ENCODE measurements around the gene LRCH1.

Gene LRCH1

GRCh38 chr13:46771693-46772092 lies 218.7 kb downstream of the LRCH1 start:
- H3K4me3 ChIP-seq (ENCODE audit: low read depth, low read length) = no peak overlapping the region
- TF ChIP-seq, protein P1, sequence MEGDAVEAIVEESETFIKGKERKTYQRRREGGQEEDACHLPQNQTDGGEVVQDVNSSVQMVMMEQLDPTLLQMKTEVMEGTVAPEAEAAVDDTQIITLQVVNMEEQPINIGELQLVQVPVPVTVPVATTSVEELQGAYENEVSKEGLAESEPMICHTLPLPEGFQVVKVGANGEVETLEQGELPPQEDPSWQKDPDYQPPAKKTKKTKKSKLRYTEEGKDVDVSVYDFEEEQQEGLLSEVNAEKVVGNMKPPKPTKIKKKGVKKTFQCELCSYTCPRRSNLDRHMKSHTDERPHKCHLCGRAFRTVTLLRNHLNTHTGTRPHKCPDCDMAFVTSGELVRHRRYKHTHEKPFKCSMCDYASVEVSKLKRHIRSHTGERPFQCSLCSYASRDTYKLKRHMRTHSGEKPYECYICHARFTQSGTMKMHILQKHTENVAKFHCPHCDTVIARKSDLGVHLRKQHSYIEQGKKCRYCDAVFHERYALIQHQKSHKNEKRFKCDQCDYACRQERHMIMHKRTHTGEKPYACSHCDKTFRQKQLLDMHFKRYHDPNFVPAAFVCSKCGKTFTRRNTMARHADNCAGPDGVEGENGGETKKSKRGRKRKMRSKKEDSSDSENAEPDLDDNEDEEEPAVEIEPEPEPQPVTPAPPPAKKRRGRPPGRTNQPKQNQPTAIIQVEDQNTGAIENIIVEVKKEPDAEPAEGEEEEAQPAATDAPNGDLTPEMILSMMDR (IDR thresholded peaks at IDR 0.05; ENCODE audit: low read depth, low read length, missing control alignments) = no peak
- DNase-seq (ENCODE audit: low read depth) = no peak

GRCh38 chr13:46773541-46773940 lies 220.6 kb downstream of the LRCH1 start:
- TF ChIP-seq, protein P1 (IDR thresholded peaks at IDR 0.05; ENCODE audit: low read depth, low read length, missing control alignments) = no peak
- H3K4me3 ChIP-seq (ENCODE audit: low read depth, low read length) = no peak overlapping the region
- DNase-seq (ENCODE audit: low read depth) = no peak

DNA sequence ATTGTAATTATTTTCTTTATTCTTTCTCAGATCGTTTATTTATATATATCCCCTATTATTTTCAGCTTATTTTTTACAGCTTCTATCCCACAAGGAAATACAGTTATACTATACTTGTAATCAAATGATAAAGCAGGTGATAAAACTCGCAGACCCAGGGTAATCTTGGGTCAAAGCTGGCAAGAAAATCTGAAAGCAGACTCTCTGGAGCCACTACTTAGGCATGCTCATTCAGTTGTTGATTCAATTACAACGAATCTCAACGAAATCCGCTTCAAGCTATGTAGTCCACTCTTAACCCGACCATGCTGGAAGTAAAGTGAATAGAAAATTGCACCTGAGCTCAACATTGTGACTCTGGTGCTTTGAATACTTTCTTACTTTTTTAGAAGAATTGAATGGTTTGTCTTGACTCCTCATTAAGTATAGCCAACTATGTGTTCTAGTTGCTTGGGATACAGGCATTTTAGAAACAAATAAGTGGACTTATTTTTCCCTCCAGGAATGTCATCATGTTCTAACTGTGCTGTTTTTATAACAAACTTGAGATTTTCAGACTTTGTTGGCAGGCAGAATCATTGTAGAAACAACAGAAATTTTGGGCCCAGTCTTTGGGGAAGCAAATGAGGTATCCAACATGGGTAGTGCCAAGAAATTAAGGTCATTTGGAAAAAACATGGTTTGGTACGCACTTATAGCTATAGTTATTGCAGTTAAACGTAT lies 222.6 kb downstream of the LRCH1 start:
- DNase-seq (ENCODE audit: low read depth) = no peak
- no peak overlapping the region for H3K4me3 ChIP-seq (ENCODE audit: low read depth, low read length)
- TF ChIP-seq, protein P1 (IDR thresholded peaks at IDR 0.05; ENCODE audit: low read depth, low read length, missing control alignments) = no peak

GRCh38 chr13:46778095-46778494 lies 225.1 kb downstream of the LRCH1 start:
- no peak for DNase-seq (ENCODE audit: low read depth)
- H3K4me3 ChIP-seq (ENCODE audit: low read depth, low read length) = no peak overlapping the region
- TF ChIP-seq, protein P1 (IDR thresholded peaks at IDR 0.05; ENCODE audit: low read depth, low read length, missing control alignments) = no peak

- TF ChIP-seq, protein P1 (IDR thresholded peaks at IDR 0.05; ENCODE audit: low read depth, low read length, missing control alignments) = no peak
- no peak for DNase-seq (ENCODE audit: low read depth)
- H3K4me3 ChIP-seq (ENCODE audit: low read depth, low read length) = no peak overlapping the region
Observed at GRCh38 chr13:46778890-46779289, 225.9 kb downstream of the LRCH1 start.

DNA sequence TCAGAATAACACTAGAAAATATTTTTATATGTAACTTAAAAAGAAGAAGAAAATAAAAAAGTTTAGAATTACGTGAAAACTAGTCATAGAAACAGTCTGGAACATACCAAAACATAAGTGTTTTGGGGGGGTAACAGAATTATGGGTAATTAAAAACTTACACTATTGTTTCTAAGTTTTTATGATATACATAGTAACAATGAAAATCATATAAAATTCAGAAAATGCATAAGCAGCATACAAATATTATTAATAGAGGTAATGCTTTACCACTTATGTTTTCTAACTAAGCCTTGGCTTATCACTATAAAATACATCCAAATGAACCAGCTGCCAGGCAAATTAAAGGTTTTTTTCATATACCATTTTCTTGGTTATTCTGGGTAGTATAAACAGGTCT lies 229.1 kb downstream of the LRCH1 start:
- DNase-seq (ENCODE audit: low read depth) = no peak
- H3K4me3 ChIP-seq (ENCODE audit: low read depth, low read length) = no peak overlapping the region
- TF ChIP-seq, protein P1 (IDR thresholded peaks at IDR 0.05; ENCODE audit: low read depth, low read length, missing control alignments) = no peak

DNA sequence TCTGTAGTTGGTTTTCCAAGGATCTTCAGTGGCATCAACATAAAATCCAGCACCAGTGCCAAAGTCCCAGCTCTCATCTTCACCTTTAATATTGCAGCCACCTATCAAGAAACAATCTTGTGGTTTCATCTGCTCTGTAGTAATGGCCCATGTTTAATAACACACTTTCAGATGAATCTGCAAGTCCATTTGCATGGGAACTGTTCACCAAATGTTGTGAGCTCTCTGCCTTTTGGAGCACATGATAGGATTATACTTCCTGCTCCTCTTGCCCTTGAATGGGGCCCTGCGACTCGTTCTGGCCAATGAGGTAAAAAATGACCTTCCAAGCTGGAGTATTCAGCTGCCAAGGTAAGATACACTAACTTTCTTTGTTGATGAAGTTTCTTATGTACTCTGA lies 229.7 kb downstream of the LRCH1 start:
- TF ChIP-seq, protein P1 (IDR thresholded peaks at IDR 0.05; ENCODE audit: low read depth, low read length, missing control alignments) = no peak
- DNase-seq (ENCODE audit: low read depth) = no peak
- no peak overlapping the region for H3K4me3 ChIP-seq (ENCODE audit: low read depth, low read length)

Data from GM12864 (cell line).